Lower leg skin (tissue), 4 donors: ENCODE results near the gene BTG4. TPM values are rescaled to one million over a fixed set of nuclear protein-coding genes. Genes with fewer than 3 reads are reported as not detected.
A peak's percentile ranks its signal among the peaks of the same experiment; 100 is the strongest.

Source experiments
- DNase-seq, 2 donors: peaks; one replicate each; pipeline ENCODE4 v3.0.0-alpha.2; 2019; ENCODE audit warnings: low spot score in 2 of 2
- H3K4me3 ChIP-seq: fragments of 200-600 bp; sonication (generic); 2 replicates; pipeline ENCODE4 v1.5.1; 2017; ENCODE audit warnings: mild to moderate bottlenecking, low read depth; ENCODE audit not compliant: poor library complexity, severe bottlenecking
- CTCF ChIP-seq, 3 donors: fragments of 450-650 bp; IDR thresholded peaks; one replicate each; pipeline ENCODE4 v1.5.1; 2016; ENCODE audit warnings: antibody characterized with exemption in 3 of 3, mild to moderate bottlenecking in 3 of 3, moderate library complexity in 2 of 3
- POLR2A ChIP-seq, 2 donors: fragments of 450-650 bp; IDR thresholded peaks; one replicate each; pipeline ENCODE4 v1.6.1; 2016 to 2017; ENCODE audit warnings: antibody characterized with exemption in 2 of 2, mild to moderate bottlenecking in 1 of 2, moderate library complexity in 1 of 2
- WGBS, 2 donors: methylation state at CpG; one replicate each; pipeline ENCODE4 v1.1.5; 2018; 5-methylcytosine and 5-hydroxymethylcytosine counted together
- intact Hi-C: fragments of 100-400 bp; cut with DNase I; formaldehyde crosslinking; loops from one replicate; pipeline ENCODE4 v1.15.0; 2023; ENCODE audit warnings: low total_unique reads
- total RNA-seq, 4 donors: library from RNA; depleted of rRNA; stranded (reverse); fragments of >200 nt; gene quantifications; one replicate each; pipeline ENCODE4 v1.1.0, GENCODE V29; 2016

Gene BTG4
- total RNA-seq, 4 donors from 2014 or later, result not detected

GRCh38 chr11:111456086-111456858, 55.9 kb downstream of the BTG4 start:
- intact Hi-C loops, result no loop called here
- WGBS, 2 donors, result 86 to 87% methylated on average over 15 to 16 of the region's 16 CpGs
- DNase-seq, result peak in 1 of 2 donors; percentile 77

GRCh38 chr11:111455291-111456085, 56.7 kb downstream of the BTG4 start:
- DNase-seq, result peak in 1 of 2 donors; percentile 83
- WGBS, 2 donors, result 51 to 56% methylated on average over 20 to 21 of the region's 21 CpGs
- no peak overlapping the region for H3K4me3 ChIP-seq
- intact Hi-C loops, result no loop called here
- TF ChIP-seq CTCF (IDR thresholded peaks at IDR 0.05) (no peak), POLR2A (IDR thresholded peaks at IDR 0.05) (no peak)

More at GRCh38 chr11:111456086-111456858, 55.9 kb downstream of the BTG4 start:
- no peak overlapping the region for H3K4me3 ChIP-seq
- no peak for TF ChIP-seq POLR2A (IDR thresholded peaks at IDR 0.05)
- no peak for TF ChIP-seq CTCF (IDR thresholded peaks at IDR 0.05)

GRCh38 chr11:111454561-111455192, 57.5 kb downstream of the BTG4 start:
- H3K4me3 ChIP-seq, result no peak overlapping the region
- intact Hi-C loops, result no loop called here
- TF ChIP-seq POLR2A (IDR thresholded peaks at IDR 0.05), result no peak
- TF ChIP-seq CTCF (IDR thresholded peaks at IDR 0.05), result no peak
- 20 to 43% methylated on average over 10 to 11 of the region's 11 CpGs for WGBS, 2 donors
- DNase-seq, result peak in 1 of 2 donors; percentile 80

- WGBS, 2 donors, result 78 to 82% methylated on average over 10 of the region's 10 CpGs
- H3K4me3 ChIP-seq, result no peak overlapping the region
- TF ChIP-seq CTCF (IDR thresholded peaks at IDR 0.05), result no peak
- TF ChIP-seq POLR2A (IDR thresholded peaks at IDR 0.05), result no peak
- DNase-seq, result peak in 1 of 2 donors; percentile 60
- intact Hi-C loops, result no loop called here
Observed at GRCh38 chr11:111452817-111453552, 59.2 kb downstream of the BTG4 start.

GRCh38 chr11:111452146-111452545, 60.0 kb downstream of the BTG4 start:
- no peak overlapping the region for H3K4me3 ChIP-seq
- peak in 1 of 2 donors; percentile 83 for DNase-seq
- intact Hi-C loops, result no loop called here
- no peak for TF ChIP-seq POLR2A (IDR thresholded peaks at IDR 0.05)
- no peak for TF ChIP-seq CTCF (IDR thresholded peaks at IDR 0.05)
- WGBS, 2 donors, result 71 to 84% methylated on average over 6 of the region's 6 CpGs
